ENCODE measurements around the gene PLEKHB2. TPM values are rescaled to one million over a fixed set of nuclear protein-coding genes. Genes with fewer than 3 reads are reported as not detected.

PLEKHB2 gene
- total and polyA plus RNA-seq, 10 of the 15 experiments (the other 5 are each of a cell fraction or from before 2014, with no cell fraction given) = 12.3 to 55.6 (median 26.2) TPM

- ChIA-PET POLR2A (no interaction called here), CTCF (interaction anchor here (0.6 kb wide), 1 partner anchor 426 kb away, joined by 3 read pairs; no protein-coding TSS in a partner anchor), SMC1A (ENCODE audit: uncharacterized antibody, unreplicated experiment) (interaction anchor here (0.5 kb wide), 1 partner anchor 28 kb away, joined by 3 read pairs; no protein-coding TSS in a partner anchor), RAD21 (ENCODE audit: unreplicated experiment) (no interaction called here)
- Histone ChIP-seq H3K9me3 (replicated peaks; ENCODE audit: control insufficient read depth, insufficient read depth, low read length) (no peaks in the 10 kb centered on the region), H3K27ac (ENCODE audit: control insufficient read depth, insufficient read depth) (no peak overlapping the region), H2AFZ (ENCODE audit: control insufficient read depth, low read depth, low read length) (no peak overlapping the region), H3K79me2 (ENCODE audit: control insufficient read depth, insufficient read depth, low read length) (peaks cover 17% of the 10 kb centered on the region), H3K27me3 (replicated peaks in 1 of 2; ENCODE audit: control insufficient read depth in 2 of 2, insufficient read depth in 2 of 2, low read length in 1 of 2) (no peaks in the 10 kb centered on the region), H3K36me3 (ENCODE audit: control insufficient read depth in 2 of 2, insufficient read depth in 2 of 2, low read length in 1 of 2) (peaks cover 15 to 19% of the 10 kb centered on the region in 2 experiments; a peak in 3 of 4 replicates), H4K20me1 (ENCODE audit: control insufficient read depth, insufficient read depth) (0 out of 2 replicates have a peak, but pooled peaks cover 4% of the 10 kb centered on the region), H3K9ac (ENCODE audit: control insufficient read depth, insufficient read depth, low read length) (no peak overlapping the region), H3K4me3 (no peak overlapping the region), H3K4me1 (ENCODE audit: control insufficient read depth, insufficient read depth, low read length) (no peaks in the 10 kb centered on the region), H3K4me2 (ENCODE audit: control insufficient read depth, insufficient read depth) (no peak overlapping the region)
- intact Hi-C loops (cut with micrococcal nuclease; ENCODE audit: unreplicated experiment) = no loop called here
- 98% methylated on average over 11 of the region's 11 CpGs for WGBS (ENCODE audit: insufficient coverage, insufficient replicate concordance, low lambda C conversion rate, missing lambda C conversion rate)
- TF ChIP-seq EGR1 (IDR thresholded peaks at IDR 0.05; ENCODE audit: borderline replicate concordance in 1 of 2, low read depth in 2 of 2, low read length in 2 of 2) (no peak), BCL3 (IDR thresholded peaks at IDR 0.05; ENCODE audit: borderline replicate concordance, insufficient read depth, low read depth, low read length, poor library complexity, severe bottlenecking) (peak; percentile 92), SMAD5 (IDR thresholded peaks at IDR 0.05; ENCODE audit: low read depth) (no peak)
- ATAC-seq (no peak), FAIRE-seq (no peak), DNase-seq (ENCODE audit: low read depth, low spot score) (no peak)
- no TSS peak for BruUV-seq (replicated peaks)
- in situ Hi-C loops (cut with MboI) = no loop called here
These were observed 41.4 kb upstream of the PLEKHB2 start for GRCh38 chr2:131063501-131064283.

All from GM12878 (cell line).